ENCODE measurements around the gene DNAJC6.

GRCh38 chr1:65263286-65263685 is 46.1 kb upstream of the DNAJC6 start:
- TF ChIP-seq EZH2phosphoT487 (IDR thresholded peaks at IDR 0.05; ENCODE audit: insufficient read depth, low read depth), result no peak
- no peak for TF ChIP-seq EZH2 (IDR thresholded peaks at IDR 0.05; ENCODE audit: insufficient read depth, poor library complexity, severe bottlenecking)
